Endothelial cell of umbilical vein (primary cell): ENCODE results near the gene INPP4B. TPM values are rescaled to one million over a fixed set of nuclear protein-coding genes. Genes with fewer than 3 reads are reported as not detected.
A peak's percentile ranks its signal among the peaks of the same experiment; 100 is the strongest.

ENCODE experiments used
- BruUV-seq: library from RNA; stranded (reverse); fragments of 400-500 nt; replicated peaks from 2 replicates; lab custom pipeline; 2021; lab: Mats Ljungman, UMichigan
- CTCF ChIA-PET: fragments of 300-600, 350-600 bp; sonication (Branson Sonifier 250); formaldehyde crosslinking; loops from one replicate; lab custom pipeline; 2021; ENCODE audit warnings: antibody characterized with exemption, inconsistent platforms; lab: Charles Lee
- POLR2A ChIA-PET: fragments of 300-600, 350-600 bp; sonication (Branson Sonifier 250); formaldehyde crosslinking; loops from one replicate; lab custom pipeline; 2021; ENCODE audit warnings: antibody characterized with exemption, inconsistent platforms; lab: Charles Lee
- DNase-seq: peaks from one replicate; pipeline ENCODE4 v3.0.0-alpha.2; 2011; ENCODE audit warnings: low read depth, low spot score
- FAIRE-seq: peaks from 2 replicates; lab custom pipeline; 2011; peaks lifted over from hg19 to GRCh38; lab: Jason Lieb, UNC
- H2AFZ ChIP-seq: 2 replicates; pipeline ENCODE4 v1.6.0; 2012; ENCODE audit warnings: low read depth, low read length, control low read depth, inconsistent platforms
- H3K27ac ChIP-seq: 2 replicates; pipeline ENCODE4 v1.5.1; 2011; ENCODE audit warnings: low read depth, mild to moderate bottlenecking, control low read depth, low read length, moderate library complexity; ENCODE audit not compliant: insufficient read depth
- H3K27me3 ChIP-seq, 2 experiments: 2 replicates each; pipeline versions ENCODE4 v1.6.0 to v1.6.1; 2011; ENCODE audit warnings: low read length in 2 of 2, mixed read lengths in 1 of 2; ENCODE audit not compliant: control insufficient read depth in 2 of 2, insufficient read depth in 2 of 2
- H3K36me3 ChIP-seq, 2 experiments: 2 replicates in 1 of 2; 3 replicates in 1 of 2; pipeline ENCODE4 v1.5.1; 2011; ENCODE audit warnings: low read length in 2 of 2, mild to moderate bottlenecking in 1 of 2, moderate library complexity in 1 of 2; ENCODE audit not compliant: control insufficient read depth in 2 of 2, insufficient read depth in 2 of 2; ENCODE audit errors: extremely low read depth in 1 of 2
- H3K4me1 ChIP-seq: 3 replicates; pipeline ENCODE4 v1.5.1; 2011; ENCODE audit warnings: mild to moderate bottlenecking, low read length; ENCODE audit not compliant: control insufficient read depth, insufficient read depth; ENCODE audit errors: extremely low read depth
- H3K4me2 ChIP-seq: 2 replicates; pipeline ENCODE4 v1.6.1; 2011; ENCODE audit warnings: low read length, control low read depth, mixed read lengths; ENCODE audit not compliant: insufficient read depth
- H3K4me3 ChIP-seq, 3 experiments: fragments of 200-600 bp in 1 of 3; sonication (generic), shearing (Covaris generic) in 1 of 3; replicated peaks in 1 of 3; 2 replicates each; pipeline ENCODE4 v1.5.1; 2011 to 2016; ENCODE audit warnings: control low read depth in 3 of 3, low read length in 3 of 3, mild to moderate bottlenecking in 2 of 3, inconsistent platforms in 1 of 3, low read depth in 1 of 3, moderate library complexity in 1 of 3; ENCODE audit not compliant: insufficient read depth in 1 of 3
- H3K79me2 ChIP-seq: 2 replicates; pipeline ENCODE4 v1.6.0; 2012; ENCODE audit warnings: low read length, inconsistent platforms; ENCODE audit not compliant: control insufficient read depth, insufficient read depth
- H3K9ac ChIP-seq: replicated peaks from 2 replicates; pipeline ENCODE3; 2011; ENCODE audit warnings: low read length, control low read depth; ENCODE audit not compliant: insufficient read depth; ENCODE audit errors: extremely low read depth
- H3K9me1 ChIP-seq: replicated peaks from 3 replicates; pipeline ENCODE4 v1.6.0; 2011; ENCODE audit warnings: mild to moderate bottlenecking, low read length; ENCODE audit not compliant: control insufficient read depth, insufficient read depth; ENCODE audit errors: extremely low read depth
- H3K9me3 ChIP-seq: replicated peaks from 2 replicates; pipeline ENCODE4 v1.5.1; 2012; ENCODE audit warnings: low read length, inconsistent platforms; ENCODE audit not compliant: control insufficient read depth, insufficient read depth
- H4K20me1 ChIP-seq: replicated peaks from 2 replicates; pipeline ENCODE3; 2011; ENCODE audit warnings: mild to moderate bottlenecking, low read length; ENCODE audit not compliant: control insufficient read depth, insufficient read depth; ENCODE audit errors: extremely low read depth
- EZH2 ChIP-seq: IDR thresholded peaks from 2 replicates; pipeline ENCODE4 v1.6.1; 2012; ENCODE audit warnings: borderline replicate concordance, low read depth, mild to moderate bottlenecking, moderate library complexity, low read length, inconsistent platforms; ENCODE audit not compliant: severe bottlenecking
- FOS ChIP-seq: IDR thresholded peaks from 2 replicates; pipeline ENCODE4 v1.6.1; 2011; ENCODE audit warnings: mild to moderate bottlenecking, low read length, moderate library complexity, borderline replicate concordance; ENCODE audit not compliant: insufficient read depth
- GATA2 ChIP-seq: IDR thresholded peaks from 2 replicates; pipeline ENCODE4 v1.7.0; 2011; ENCODE audit warnings: low read depth, mild to moderate bottlenecking, moderate library complexity, mixed read lengths, low read length; ENCODE audit not compliant: insufficient read length, insufficient read depth
- JUN ChIP-seq: IDR thresholded peaks from 2 replicates; pipeline ENCODE4 v1.6.1; 2011; ENCODE audit warnings: borderline replicate concordance, low read depth; ENCODE audit not compliant: insufficient read length, insufficient read depth
- MYC ChIP-seq: IDR thresholded peaks from one replicate; pipeline ENCODE4 v1.6.1; 2011; ENCODE audit warnings: mild to moderate bottlenecking, low read depth, low read length
- POLR2A ChIP-seq: IDR thresholded peaks from 2 replicates; pipeline ENCODE4 v1.6.1; 2012; ENCODE audit warnings: low read depth, mild to moderate bottlenecking, control low read depth, low read length
- POLR2AphosphoS5 ChIP-seq: IDR thresholded peaks from 2 replicates; pipeline ENCODE4 v1.6.1; 2012; ENCODE audit warnings: low read depth, mild to moderate bottlenecking, control low read depth, low read length, moderate library complexity; ENCODE audit not compliant: insufficient read depth
- dilution Hi-C: fragments of 300-500 bp; cut with MboI; formaldehyde crosslinking; loops from one replicate; pipeline ENCODE4 v1.15.0; 2019; ENCODE audit warnings: low sequenced_read_pairs; ENCODE audit not compliant: extremely low pct_ligation_motif_present
- intact Hi-C: fragments of 100-400 bp; cut with micrococcal nuclease; formaldehyde crosslinking; loops from one replicate; pipeline ENCODE4 v1.10.0; 2022
- polyA plus RNA-seq, 4 experiments: library from polyadenylated mRNA; depleted of rRNA in 3 of 4; stranded (reverse) in 3 of 4; unstranded in 1 of 4; fragments of >200 nt; gene quantifications; 2 replicates each; pipeline versions ENCODE4 v1.2.1 to v1.2.3, GENCODE V29; 2011 to 2012; ENCODE audit warnings: missing spikeins in 1 of 4
- total RNA-seq: library from RNA; stranded (reverse); gene quantifications from 2 replicates; pipeline ENCODE4 v1.2.3, GENCODE V29; 2021
- TF ChIP-seq, protein P1 (sequence below): IDR thresholded peaks from 2 replicates; pipeline ENCODE4 v1.6.1; 2011; ENCODE audit not compliant: insufficient read depth, insufficient read length
- TF ChIP-seq, protein P2 (sequence below), 2 donors: IDR thresholded peaks; 1 replicate in 1 of 2; 2 replicates in 1 of 2; pipeline ENCODE4 v1.5.1; 2011; ENCODE audit warnings: low read length in 2 of 2, mild to moderate bottlenecking in 2 of 2, moderate library complexity in 2 of 2, control low read depth in 1 of 2, inconsistent platforms in 1 of 2, low read depth in 1 of 2; ENCODE audit not compliant: insufficient read depth in 1 of 2; ENCODE audit errors: extremely low read depth in 1 of 2

INPP4B gene
- total and polyA plus RNA-seq, 2 donors (not counting 3 experiments of a cell fraction or from before 2014, with no cell fraction given), result 0.41 to 3.1 TPM

DNA sequence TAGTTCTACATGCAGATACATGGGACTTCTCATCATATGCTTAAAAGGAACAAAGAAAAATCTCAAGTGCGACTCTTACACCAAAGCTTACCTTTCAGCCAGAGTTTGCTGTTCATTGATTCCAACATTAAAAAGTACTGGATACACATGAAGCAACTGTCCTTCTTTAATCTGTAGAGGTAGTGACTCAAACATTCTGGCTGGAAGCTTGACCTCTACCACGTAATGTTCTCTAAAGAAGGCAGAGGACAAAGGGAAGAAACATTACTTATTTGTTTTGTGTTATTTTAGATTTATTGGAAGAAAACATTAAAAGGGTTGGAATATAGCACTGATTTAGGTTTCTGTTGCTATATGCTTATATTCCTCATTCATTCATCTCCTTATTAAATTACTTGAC is 733.6 kb downstream of the INPP4B start:
- dilution Hi-C loops, result no loop called here
- Histone ChIP-seq H3K79me2 (no peaks in the 10 kb centered on the region), H3K9ac (no peak overlapping the region), H3K27ac (no peak overlapping the region), H3K9me1 (no peaks in the 10 kb centered on the region), H2AFZ (peak overlapping the region; percentile 44), H3K4me1 (peaks cover 7% of the 10 kb centered on the region), H3K4me2 (peak overlapping the region; percentile 31), H3K36me3 (no peaks in the 10 kb centered on the region), H4K20me1 (no peaks in the 10 kb centered on the region), H3K4me3 (no peak overlapping the region), H3K9me3 (no peaks in the 10 kb centered on the region), H3K27me3 (no peaks in the 10 kb centered on the region)
- CTCF ChIA-PET, result interaction anchor here (1.0 to 1.4 kb wide), 4 partner anchors 10 to 17 kb away, joined by 3 to 4 read pairs (median 3); no protein-coding TSS in a partner anchor
- no TSS peak for BruUV-seq
- TF ChIP-seq JUN (no peak), EZH2 (no peak), GATA2 (no peak), POLR2AphosphoS5 (no peak), MYC (no peak), FOS (no peak), POLR2A (no peak)
- TF ChIP-seq, protein P1, sequence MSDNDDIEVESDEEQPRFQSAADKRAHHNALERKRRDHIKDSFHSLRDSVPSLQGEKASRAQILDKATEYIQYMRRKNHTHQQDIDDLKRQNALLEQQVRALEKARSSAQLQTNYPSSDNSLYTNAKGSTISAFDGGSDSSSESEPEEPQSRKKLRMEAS, result no peak
- TF ChIP-seq, protein P2, sequence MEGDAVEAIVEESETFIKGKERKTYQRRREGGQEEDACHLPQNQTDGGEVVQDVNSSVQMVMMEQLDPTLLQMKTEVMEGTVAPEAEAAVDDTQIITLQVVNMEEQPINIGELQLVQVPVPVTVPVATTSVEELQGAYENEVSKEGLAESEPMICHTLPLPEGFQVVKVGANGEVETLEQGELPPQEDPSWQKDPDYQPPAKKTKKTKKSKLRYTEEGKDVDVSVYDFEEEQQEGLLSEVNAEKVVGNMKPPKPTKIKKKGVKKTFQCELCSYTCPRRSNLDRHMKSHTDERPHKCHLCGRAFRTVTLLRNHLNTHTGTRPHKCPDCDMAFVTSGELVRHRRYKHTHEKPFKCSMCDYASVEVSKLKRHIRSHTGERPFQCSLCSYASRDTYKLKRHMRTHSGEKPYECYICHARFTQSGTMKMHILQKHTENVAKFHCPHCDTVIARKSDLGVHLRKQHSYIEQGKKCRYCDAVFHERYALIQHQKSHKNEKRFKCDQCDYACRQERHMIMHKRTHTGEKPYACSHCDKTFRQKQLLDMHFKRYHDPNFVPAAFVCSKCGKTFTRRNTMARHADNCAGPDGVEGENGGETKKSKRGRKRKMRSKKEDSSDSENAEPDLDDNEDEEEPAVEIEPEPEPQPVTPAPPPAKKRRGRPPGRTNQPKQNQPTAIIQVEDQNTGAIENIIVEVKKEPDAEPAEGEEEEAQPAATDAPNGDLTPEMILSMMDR (IDR thresholded peaks at IDR 0.05; ENCODE audit: extremely low read depth in 1 of 2, insufficient read depth in 1 of 2, low read depth in 1 of 2, low read length in 2 of 2), result no peak
- POLR2A ChIA-PET, result no interaction called here
- DNase-seq, result peak; percentile 60
- intact Hi-C loops, result no loop called here
- FAIRE-seq, result peak; percentile 37
